Activated T-helper 1 cell treated with Interleukin-2 at 50 U/mL for 16 hours (primary cell): Measurements from ENCODE around the gene ZNF202.
"Not testable (repeated sequence)": the region's sequence is repeated elsewhere in the genome, so short reads cannot be mapped to it uniquely, and the experiment has no call there.

Experiments
- DNase-seq: peaks from one replicate; pipeline ENCODE4 v3.0.0-alpha.2; 2020; ENCODE audit warnings: low read depth

The ZNF202 gene

GRCh38 chr11:123742031-123742723 is 717 bp upstream of the ZNF202 start:
- DNase-seq, result no peak

- no peak for DNase-seq
Observed at GRCh38 chr11:123740787-123741158, 687 bp downstream of the ZNF202 start.

DNA sequence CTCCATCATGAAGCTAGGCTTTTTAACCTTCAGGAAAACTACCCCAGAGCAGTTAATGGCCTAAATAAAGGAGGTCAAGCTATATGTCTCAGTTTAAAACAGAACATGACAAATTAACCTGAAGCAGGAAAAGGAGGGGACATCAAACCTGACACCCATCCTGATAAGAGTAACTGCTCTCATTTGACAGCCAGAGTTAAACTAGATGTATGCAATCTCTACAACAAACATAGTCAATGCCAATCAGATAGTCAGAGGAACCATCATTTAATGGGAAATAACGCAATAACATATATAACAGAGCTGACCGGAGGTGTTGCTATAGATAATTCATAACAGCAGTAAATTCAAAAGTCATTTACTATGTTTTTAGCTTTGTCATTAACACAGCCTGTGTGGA is 3.1 kb downstream of the ZNF202 start:
- DNase-seq, result no peak

- DNase-seq, result no peak
Observed at GRCh38 chr11:123736769-123737168, 4.7 kb downstream of the ZNF202 start.

- no peak for DNase-seq
Observed at GRCh38 chr11:123729602-123730001, 11.9 kb downstream of the ZNF202 start.

GRCh38 chr11:123725995-123726655 is 15.3 kb downstream of the ZNF202 start:
- no peak for DNase-seq

GRCh38 chr11:123719452-123719851 is 22.0 kb downstream of the ZNF202 start:
- no peak for DNase-seq

DNA sequence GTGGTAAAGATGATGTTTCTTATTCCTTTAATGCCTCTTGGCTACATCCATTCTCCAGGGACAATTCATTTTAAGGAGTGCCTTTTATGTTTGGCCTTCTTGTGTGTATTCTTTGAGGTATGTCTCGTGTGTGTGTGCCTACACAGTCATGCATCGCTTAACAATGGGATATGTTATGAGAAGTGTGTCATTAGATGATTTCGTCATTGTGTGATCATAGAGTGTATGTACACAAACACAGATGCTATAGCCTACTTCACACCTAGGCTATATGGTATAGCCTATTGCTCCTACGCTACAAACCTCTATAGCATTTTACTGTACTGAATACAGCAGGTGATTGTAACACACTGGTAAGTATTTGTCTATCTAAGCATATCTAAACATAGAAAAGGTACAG is 23.0 kb downstream of the ZNF202 start:
- DNase-seq, result no peak

GRCh38 chr11:123718063-123718462 is 23.4 kb downstream of the ZNF202 start:
- no peak for DNase-seq

DNA sequence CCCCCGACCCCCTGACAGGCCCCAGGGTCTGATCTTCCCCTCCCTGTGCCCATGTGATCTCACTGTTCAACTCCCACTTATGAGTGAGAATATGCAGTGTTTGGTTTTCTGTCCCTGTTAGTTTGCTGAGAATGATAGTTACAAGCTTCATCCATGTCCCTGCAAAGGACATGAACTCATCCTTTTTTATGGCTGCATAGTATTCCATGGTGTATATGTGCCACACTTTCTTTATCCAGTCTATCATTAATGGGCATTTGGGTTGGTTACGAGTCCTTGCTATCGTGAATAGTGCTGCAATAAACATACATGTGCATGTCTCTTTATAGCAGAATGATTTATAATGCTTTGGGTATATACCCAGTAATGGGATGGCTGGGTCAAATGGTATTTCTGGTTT is 28.8 kb downstream of the ZNF202 start:
- not testable (repeated sequence) for DNase-seq

DNA sequence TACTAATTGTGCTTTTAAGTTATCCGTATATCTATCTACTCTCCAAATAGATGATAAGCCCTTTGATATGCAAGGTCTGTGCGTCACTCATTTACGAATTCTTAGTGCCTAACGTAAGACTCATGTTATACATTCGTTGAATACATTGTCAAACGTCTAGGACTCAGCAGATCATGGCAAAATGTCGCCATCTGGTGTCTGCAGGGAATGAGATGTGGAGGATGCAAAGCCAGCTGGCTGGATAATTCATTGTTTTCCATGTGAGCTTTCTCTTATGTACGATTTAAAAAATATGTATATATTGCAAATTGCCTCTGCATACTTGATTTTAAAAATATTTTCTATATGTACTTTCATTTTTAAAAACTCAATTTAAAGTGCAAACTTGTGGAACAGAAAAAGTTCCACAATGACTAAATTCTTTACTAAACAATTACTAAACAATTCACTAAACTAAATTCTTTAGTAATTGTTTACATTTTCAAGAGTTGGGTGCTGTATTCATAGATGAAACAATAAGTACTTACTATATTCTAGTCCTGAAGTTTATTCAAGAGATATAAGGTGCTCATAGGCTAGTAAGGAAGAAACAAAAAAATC is 33.8 kb downstream of the ZNF202 start:
- DNase-seq, result peak; percentile 18

DNA sequence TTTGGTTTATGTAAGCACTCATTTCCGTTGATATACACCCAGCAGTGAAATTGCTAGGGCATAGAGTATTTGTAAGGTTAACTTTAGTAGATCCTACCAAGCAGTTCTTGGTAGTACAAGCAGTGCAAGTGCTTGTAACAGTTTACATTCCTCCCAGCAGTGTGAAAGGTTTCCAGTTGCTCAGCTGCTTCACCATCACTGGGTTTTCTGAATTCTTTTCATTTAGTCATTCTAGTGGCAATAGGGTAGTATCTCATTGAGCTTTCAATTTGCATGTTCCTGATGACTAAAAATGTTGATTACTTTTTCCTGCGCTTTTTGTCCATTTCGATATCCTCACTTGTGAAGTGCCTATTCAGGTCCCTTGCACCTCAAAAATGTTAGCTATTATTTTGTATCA is 34.3 kb downstream of the ZNF202 start:
- no peak for DNase-seq

DNA sequence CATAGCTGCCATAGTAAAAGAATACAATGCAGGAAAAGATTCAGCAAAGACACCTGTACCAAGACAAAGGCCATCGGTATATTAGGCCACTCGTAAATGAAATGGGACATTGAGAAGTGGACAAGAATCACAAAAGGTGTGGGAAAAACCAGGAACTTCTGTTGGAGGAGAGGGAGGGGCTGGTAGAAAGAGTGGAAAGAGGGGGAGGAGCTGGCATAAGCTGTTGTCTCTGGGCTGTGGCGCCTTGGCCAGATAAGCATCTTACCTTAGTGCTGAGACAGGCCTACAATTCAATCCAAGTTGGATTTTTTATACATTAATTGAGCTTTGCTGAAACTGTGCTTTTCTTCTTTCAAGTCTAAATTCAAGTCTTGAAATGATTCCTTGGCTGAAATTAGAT is 37.1 kb downstream of the ZNF202 start:
- no peak for DNase-seq

GRCh38 chr11:123702696-123703095 is 38.8 kb downstream of the ZNF202 start:
- DNase-seq, result no peak

DNA sequence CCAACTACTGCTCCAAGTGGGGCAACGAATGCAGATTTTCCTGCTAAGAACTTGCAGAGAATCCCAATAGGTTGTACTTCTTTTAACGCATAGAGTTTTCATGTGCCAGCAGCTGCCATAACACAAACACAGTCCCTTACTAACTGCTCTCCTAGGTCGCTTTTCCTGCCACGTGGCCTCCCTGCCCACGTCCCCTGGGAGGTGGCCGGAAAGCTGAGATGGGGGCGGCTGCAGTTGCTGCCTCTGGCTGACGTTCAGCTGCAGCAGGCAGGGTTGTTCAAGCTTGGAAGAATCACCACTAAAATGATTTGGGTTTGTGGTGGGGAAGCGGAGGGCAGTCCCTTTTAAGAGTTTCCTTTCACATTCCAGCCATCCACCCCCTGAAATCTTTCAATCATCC is 39.3 kb downstream of the ZNF202 start:
- no peak for DNase-seq

DNA sequence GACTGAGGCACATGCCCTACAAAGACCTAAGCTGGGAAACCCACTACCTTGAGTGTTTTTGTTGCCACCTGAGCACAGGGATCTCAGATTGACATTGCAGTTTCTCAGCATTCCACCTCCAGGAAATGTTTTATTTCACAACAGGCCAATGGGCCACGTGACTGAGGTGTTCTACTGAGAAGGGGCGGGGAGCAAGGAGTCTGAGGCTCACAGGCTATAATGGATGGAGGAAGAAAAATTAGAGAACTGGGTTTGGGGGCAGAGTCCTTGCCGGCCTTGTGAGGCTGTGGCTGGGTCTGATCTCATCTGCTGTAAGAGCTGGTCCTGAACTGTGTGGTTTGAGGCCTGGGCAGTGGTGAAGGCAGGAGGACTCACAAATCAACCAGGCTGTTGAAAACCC is 40.7 kb downstream of the ZNF202 start:
- no peak for DNase-seq

DNA sequence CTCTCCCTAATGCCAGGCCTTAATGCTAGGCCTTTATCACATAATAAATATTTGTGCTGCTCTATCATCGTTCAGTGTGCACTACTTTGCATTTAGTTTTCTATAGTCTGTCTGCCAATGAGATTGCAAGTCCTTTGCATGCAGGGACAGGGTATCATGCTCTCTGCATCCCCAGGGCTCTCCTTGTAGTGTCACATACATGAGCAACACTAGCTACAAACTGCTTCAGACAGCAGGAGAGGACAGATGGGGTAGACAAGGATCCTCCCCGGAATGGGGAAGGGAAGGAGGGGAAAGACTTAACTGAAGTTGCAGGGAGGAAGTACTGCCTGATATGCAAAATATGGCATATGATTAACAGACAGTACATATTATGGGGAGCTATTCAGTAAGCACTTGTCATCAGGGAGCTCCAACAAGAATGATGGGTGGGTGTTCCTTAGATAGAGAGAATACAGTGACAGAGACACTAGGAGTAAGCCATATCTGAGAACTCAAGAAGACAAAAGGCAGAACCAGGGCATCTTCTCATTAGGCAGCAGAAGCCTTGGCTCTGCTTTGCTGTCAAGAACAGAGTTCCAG is 42.8 kb downstream of the ZNF202 start:
- no peak for DNase-seq

DNA sequence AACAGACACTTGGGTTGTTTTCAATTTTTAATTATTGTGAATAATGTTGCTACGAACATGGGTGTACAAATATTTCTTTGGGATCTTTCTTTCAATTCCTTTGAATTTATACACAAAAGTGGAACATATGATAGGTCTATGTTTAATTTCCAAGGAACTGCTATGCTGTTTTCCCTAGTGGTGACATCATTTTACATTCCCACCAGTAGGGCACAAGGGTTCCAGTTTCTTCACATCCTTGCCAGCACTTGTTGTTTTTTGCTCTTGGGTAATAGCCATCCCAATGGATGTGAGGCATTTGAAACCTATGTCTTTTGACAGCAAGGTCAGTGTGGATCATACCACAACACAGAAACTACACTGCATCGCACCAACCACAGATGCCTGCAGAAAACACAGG is 45.3 kb downstream of the ZNF202 start:
- no peak for DNase-seq

- no peak for DNase-seq
Observed at GRCh38 chr11:123695231-123695630, 46.2 kb downstream of the ZNF202 start.

DNA sequence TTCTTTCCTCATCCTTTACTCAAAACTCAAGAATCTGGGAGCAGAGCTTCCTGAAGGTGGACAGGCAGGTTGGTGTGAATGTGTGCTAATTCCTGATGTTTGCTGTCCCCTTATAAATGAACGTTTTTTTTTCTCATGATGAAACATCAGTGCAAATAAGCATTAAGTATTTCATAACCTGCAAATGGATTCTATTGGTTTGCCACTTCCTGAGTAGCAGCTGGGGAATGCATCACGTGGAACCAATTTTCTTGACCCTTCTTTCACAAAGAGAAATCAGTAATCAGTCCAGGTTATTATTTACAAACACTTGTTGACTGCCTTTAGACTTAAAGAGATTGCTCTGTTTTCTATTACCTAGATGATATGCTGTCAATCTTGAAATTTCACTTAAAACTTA is 46.9 kb downstream of the ZNF202 start:
- DNase-seq, result no peak

DNA sequence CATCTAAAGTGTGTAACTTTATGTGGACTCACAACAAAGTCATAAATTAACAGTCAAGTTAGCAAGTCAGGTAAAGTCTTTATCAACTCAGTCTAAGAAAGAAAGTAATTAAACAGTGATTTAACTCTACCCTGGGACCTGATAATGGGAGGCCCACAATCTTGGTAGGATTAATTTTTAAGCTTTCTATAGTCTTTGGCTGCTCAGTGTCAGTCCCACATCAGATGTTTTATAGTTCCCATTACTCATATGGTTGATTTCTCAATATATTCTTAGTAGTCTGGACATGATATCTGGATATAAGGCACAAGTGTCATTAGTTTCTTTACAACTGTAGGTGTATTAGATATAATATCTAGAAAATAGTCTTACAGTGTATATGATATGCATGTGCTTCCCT is 48.5 kb downstream of the ZNF202 start:
- no peak for DNase-seq

DNA sequence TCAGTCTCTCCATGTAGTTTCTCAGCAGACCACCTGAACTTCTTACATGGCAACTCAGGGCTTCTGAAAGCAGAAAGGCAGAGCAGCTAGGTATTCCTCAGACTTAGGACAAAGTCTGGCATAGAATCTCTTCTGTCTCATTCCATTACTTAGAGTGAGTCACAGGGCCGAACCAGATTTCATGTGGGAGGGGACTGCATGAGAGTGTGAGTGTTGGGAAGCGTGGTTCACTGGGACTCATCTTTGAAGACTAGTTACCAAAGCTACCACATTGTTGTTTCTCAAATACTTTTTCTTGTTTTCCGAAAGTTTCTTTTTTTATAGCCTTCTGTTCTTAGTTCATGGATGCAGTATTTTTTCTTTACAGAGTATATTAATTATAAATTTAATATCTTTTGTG is 51.0 kb downstream of the ZNF202 start:
- DNase-seq, result no peak

DNA sequence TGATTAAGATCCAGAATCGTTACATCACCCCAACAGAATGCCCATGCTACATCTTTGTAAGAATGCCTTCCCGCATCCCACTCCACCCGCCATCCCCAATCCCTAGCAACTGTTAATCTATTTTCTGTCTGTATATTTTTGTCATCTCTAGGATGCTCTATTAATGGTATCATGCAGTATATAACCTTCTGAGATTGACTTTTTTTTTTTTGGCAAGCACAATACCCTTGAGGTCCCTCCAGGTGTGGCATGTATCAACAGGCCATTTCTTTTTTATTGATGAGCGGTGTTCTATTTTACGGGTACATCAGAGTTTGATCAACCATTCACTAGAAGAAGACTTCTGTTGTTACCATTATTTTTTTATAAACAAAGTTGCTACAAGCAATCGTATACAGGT is 56.9 kb downstream of the ZNF202 start:
- no peak for DNase-seq
